ENCODE data around the gene E2F2.

DNA sequence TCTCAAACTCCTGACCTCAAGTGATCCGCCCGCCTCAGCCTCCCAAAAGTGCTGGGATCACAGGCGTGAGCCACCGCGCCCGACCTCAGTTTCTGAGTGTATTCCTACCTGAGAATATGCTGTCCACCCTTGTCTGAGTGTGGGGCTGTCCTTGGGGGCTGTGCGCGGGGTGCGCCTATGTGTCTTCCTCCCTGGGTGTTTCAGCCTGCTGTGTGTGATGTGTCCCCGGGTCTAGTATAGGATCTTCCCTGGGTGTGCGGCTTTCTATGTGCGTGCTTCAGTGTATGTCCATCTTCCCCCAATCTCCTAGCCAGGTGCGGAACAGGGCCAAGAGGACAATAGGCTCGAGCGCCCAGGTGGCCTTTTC is 36.6 kb upstream of the E2F2 start:
- no peak for TF ChIP-seq POLR2AphosphoS5 (IDR thresholded peaks at IDR 0.05; ENCODE audit: low read depth, low read length)
- no peak for TF ChIP-seq TAF1 (IDR thresholded peaks at IDR 0.05; ENCODE audit: borderline replicate concordance, insufficient read depth, low read length)
- TF ChIP-seq SIN3A (IDR thresholded peaks at IDR 0.05; ENCODE audit: borderline replicate concordance, insufficient read depth, low read length), result no peak
- no peak for TF ChIP-seq FOXP2 (optimal IDR thresholded peaks at IDR 0.05; ENCODE audit: borderline replicate concordance, extremely low read depth, extremely low read length, insufficient read depth)
